ENCODE measurements around the gene WDR20.

The WDR20 gene

GRCh38 chr14:102256716-102257115, 117.0 kb downstream of the WDR20 start:
- Histone ChIP-seq H3K27ac (ENCODE audit: low read depth, low read length) (no peak overlapping the region), H3K79me2 (ENCODE audit: insufficient read depth, low read length) (no peaks in the 10 kb centered on the region), H3K9me3 (ENCODE audit: insufficient read depth, low read length) (no peaks in the 10 kb centered on the region), H3F3A (ENCODE audit: insufficient read depth) (no peaks in the 10 kb centered on the region), H3K9ac (ENCODE audit: low read length) (no peak overlapping the region), H3K4me2 (ENCODE audit: low read depth, low read length, poor library complexity, severe bottlenecking) (no peak overlapping the region), H3K27me3 (ENCODE audit: low read length) (no peaks in the 10 kb centered on the region), H3K9me2 (replicated peaks; ENCODE audit: insufficient read depth, low read length) (no peaks in the 10 kb centered on the region), H2AFZ (ENCODE audit: low read depth, low read length, severe bottlenecking) (no peak overlapping the region), H3K36me3 (ENCODE audit: low read length) (no peaks in the 10 kb centered on the region), H3K4me3 (ENCODE audit: insufficient read depth, low read length, poor library complexity, severe bottlenecking) (no peak overlapping the region), H4K20me1 (ENCODE audit: low read depth, low read length) (no peaks in the 10 kb centered on the region)
- no peak for TF ChIP-seq EZH2phosphoT487 (conservative IDR thresholded peaks at IDR 0.05; ENCODE audit: low read length)
- TF ChIP-seq, protein P1, sequence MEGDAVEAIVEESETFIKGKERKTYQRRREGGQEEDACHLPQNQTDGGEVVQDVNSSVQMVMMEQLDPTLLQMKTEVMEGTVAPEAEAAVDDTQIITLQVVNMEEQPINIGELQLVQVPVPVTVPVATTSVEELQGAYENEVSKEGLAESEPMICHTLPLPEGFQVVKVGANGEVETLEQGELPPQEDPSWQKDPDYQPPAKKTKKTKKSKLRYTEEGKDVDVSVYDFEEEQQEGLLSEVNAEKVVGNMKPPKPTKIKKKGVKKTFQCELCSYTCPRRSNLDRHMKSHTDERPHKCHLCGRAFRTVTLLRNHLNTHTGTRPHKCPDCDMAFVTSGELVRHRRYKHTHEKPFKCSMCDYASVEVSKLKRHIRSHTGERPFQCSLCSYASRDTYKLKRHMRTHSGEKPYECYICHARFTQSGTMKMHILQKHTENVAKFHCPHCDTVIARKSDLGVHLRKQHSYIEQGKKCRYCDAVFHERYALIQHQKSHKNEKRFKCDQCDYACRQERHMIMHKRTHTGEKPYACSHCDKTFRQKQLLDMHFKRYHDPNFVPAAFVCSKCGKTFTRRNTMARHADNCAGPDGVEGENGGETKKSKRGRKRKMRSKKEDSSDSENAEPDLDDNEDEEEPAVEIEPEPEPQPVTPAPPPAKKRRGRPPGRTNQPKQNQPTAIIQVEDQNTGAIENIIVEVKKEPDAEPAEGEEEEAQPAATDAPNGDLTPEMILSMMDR (IDR thresholded peaks at IDR 0.05; ENCODE audit: insufficient read depth, low read length, poor library complexity, severe bottlenecking) = no peak

DNA sequence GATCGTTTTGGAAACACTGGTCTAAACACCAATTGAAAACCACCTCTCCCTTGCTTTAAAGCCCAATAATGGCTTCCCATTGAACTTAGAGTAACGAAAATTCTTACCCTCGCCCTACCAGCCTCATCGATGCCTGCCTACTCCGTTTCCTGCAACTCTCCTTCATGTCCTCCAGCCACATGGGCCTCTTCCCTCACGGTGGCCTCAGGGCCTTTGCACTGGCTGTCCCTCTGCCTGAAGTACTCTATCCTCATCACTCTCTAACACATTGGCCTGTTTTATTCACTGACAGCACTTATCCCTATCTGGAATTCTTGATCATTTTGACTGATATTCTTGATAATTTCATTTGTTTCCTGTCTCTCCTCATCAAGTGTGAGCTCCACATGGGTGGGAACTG, 118.4 kb downstream of the WDR20 start:
- H4K20me1 ChIP-seq (ENCODE audit: low read depth, low read length) = no peaks in the 10 kb centered on the region
- no peak overlapping the region for H3K27ac ChIP-seq (ENCODE audit: low read depth, low read length)
- no peak overlapping the region for H3K4me2 ChIP-seq (ENCODE audit: low read depth, low read length, poor library complexity, severe bottlenecking)
- no peak overlapping the region for H2AFZ ChIP-seq (ENCODE audit: low read depth, low read length, severe bottlenecking)
- H3F3A ChIP-seq (ENCODE audit: insufficient read depth) = no peaks in the 10 kb centered on the region
- H3K79me2 ChIP-seq (ENCODE audit: insufficient read depth, low read length) = no peaks in the 10 kb centered on the region
- no peaks in the 10 kb centered on the region for H3K9me2 ChIP-seq (replicated peaks; ENCODE audit: insufficient read depth, low read length)
- no peak overlapping the region for H3K4me3 ChIP-seq (ENCODE audit: insufficient read depth, low read length, poor library complexity, severe bottlenecking)
- no peaks in the 10 kb centered on the region for H3K36me3 ChIP-seq (ENCODE audit: low read length)
- TF ChIP-seq EZH2phosphoT487 (conservative IDR thresholded peaks at IDR 0.05; ENCODE audit: low read length) = no peak
- TF ChIP-seq, protein P1 (IDR thresholded peaks at IDR 0.05; ENCODE audit: insufficient read depth, low read length, poor library complexity, severe bottlenecking) = no peak
- H3K27me3 ChIP-seq (ENCODE audit: low read length) = no peaks in the 10 kb centered on the region
- H3K9ac ChIP-seq (ENCODE audit: low read length) = no peak overlapping the region
- no peaks in the 10 kb centered on the region for H3K9me3 ChIP-seq (ENCODE audit: insufficient read depth, low read length)
